SJCRH30 (cell line): ENCODE results near the gene LRRC52. TPM values are rescaled to one million over a fixed set of nuclear protein-coding genes. Genes with fewer than 3 reads are reported as not detected.
"Not testable (repeated sequence)": the region's sequence is repeated elsewhere in the genome, so short reads cannot be mapped to it uniquely, and the experiment has no call there.

Experiments used
- DNase-seq, 2 experiments: peaks; one replicate each; pipeline ENCODE4 v3.0.0-alpha.2; 2015 to 2020
- H3K27ac ChIP-seq: fragments of 250-450 bp; sonication (Bioruptor Pico); 2 replicates; pipeline ENCODE4 v1.5.1; 2020; ENCODE audit warnings: mild to moderate bottlenecking, moderate library complexity
- H3K27me3 ChIP-seq: fragments of 250-450 bp; sonication (Bioruptor Pico); 2 replicates; pipeline ENCODE4 v1.5.1; 2020; ENCODE audit warnings: mild to moderate bottlenecking, moderate library complexity
- H3K36me3 ChIP-seq: fragments of 250-450 bp; sonication (Bioruptor Pico); 2 replicates; pipeline ENCODE4 v1.5.1; 2020; ENCODE audit warnings: mild to moderate bottlenecking, moderate library complexity
- H3K4me1 ChIP-seq: fragments of 250-450 bp; sonication (Bioruptor Pico); 2 replicates; pipeline ENCODE4 v1.5.1; 2020; ENCODE audit warnings: mild to moderate bottlenecking, moderate library complexity
- H3K4me3 ChIP-seq: fragments of 250-450 bp; sonication (Bioruptor Pico); 2 replicates; pipeline ENCODE4 v1.5.1; 2020; ENCODE audit warnings: mild to moderate bottlenecking, moderate library complexity
- H3K9me3 ChIP-seq: fragments of 250-450 bp; sonication (Bioruptor Pico); replicated peaks from 2 replicates; pipeline ENCODE4 v1.5.1; 2020; ENCODE audit warnings: mild to moderate bottlenecking, moderate library complexity
- total RNA-seq: library from RNA; depleted of rRNA; stranded (reverse); fragments of >200 nt; shearing (Covaris generic); gene quantifications from 2 replicates; pipeline ENCODE4 v1.2.3, GENCODE V29; 2014; rRNA removed

The LRRC52 gene
- total RNA-seq, 1 experiment from 2014 or later, result not detected

DNA sequence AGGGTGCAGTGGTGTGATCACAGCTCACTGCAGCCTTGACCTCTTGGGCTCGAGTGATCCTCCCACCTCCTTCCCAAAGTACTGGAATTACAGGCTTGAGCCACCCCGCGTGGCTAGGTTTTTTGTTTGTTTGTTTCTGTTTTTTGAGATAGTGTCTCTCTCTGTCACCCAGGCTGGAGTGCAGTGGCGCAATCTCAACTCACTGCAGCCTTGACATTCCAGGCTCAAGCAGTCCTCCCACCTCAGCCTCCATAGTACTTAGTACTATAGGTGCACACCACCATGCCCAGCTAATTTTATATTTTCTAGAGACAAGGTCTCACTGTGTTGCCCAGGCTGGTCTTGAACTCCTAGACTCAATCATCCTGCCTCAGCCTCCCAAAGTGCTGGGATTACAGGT is 47.6 kb downstream of the LRRC52 start:
- not testable (repeated sequence) for H3K27ac ChIP-seq, H3K4me1 ChIP-seq, H3K4me3 ChIP-seq, H3K27me3 ChIP-seq, H3K36me3 ChIP-seq, H3K9me3 ChIP-seq, DNase-seq

DNA sequence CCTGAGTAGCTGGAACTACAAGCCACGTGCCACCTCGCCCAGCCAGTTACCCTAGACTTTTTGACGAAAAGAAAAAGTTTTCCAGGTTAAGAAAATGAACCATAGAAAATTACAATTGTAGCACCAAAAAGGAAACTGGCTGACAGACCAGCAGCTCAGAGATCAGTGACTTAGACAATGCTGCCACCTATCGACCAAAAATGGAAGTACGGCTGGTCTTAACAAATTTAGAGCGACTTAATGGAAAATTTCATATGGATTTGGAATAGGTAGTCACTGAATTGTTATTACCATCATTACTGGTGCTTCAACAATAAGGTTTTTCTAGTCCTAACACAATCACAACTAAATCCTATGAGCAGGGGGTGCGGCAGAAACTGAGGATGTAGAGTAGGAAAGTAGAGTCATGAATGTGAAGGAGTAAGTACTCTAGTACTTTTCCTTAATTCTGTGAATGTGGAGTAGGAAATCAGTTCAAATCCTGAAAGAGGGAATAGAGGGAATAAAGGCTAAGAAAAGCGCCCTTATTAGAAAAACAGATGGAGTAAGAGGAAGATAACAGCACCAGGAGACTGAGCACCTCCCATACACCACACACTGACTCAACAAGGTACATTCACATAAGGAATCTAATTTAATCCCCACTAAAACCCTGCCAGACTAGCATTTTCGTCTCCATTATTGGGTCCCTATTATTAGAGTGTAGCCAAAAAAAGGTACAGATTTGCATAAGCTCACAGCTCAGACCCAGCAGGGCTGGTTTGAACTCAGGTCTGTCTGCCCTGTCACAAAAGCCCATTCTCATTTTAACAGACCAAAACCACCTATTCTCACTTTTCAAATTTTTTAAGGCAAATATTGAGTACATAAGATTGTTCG is 49.4 kb downstream of the LRRC52 start:
- Histone ChIP-seq H3K36me3 (no peaks in the 10 kb centered on the region), H3K4me1 (peaks cover 11% of the 10 kb centered on the region), H3K27ac (no peak overlapping the region), H3K9me3 (no peaks in the 10 kb centered on the region), H3K4me3 (no peak overlapping the region), H3K27me3 (no peaks in the 10 kb centered on the region)
- DNase-seq, result peak; percentile 50 to 83

DNA sequence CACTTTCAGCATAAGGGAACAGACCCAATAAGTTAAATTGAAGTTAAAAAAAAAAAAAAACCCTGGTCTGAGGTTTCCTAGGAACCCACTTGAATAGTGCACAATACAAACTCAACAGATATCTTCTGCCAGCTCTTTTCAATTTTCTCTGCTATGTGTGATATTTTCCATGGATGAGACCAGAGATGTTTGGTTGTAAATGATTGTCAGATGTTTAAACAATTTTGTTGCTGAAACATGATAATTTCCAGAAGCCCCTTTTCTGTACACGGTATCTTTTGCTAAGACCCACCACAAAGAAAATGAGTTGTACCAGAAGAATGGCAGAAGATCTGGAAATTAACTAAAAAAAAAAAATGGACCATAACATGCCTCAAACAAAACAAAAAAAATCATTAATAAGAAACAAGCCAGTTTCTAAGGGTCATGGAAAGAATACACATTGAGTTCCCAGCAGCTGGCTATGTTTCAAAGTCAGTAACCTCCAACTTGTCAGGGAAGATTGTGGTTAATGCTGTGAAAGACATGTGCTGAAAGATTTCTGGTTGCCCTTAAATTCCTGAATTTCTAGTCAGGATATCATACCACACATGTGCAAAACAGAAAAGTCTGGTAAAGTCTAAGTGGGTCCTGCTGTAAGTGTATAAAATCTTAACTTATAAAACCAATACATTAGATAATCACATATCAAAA is 51.6 kb downstream of the LRRC52 start:
- Histone ChIP-seq H3K9me3 (no peaks in the 10 kb centered on the region), H3K36me3 (no peaks in the 10 kb centered on the region), H3K27ac (no peak overlapping the region), H3K4me3 (no peak overlapping the region), H3K27me3 (no peaks in the 10 kb centered on the region), H3K4me1 (peaks cover 11% of the 10 kb centered on the region)
- peak in 1 of 2 experiments; percentile 50 for DNase-seq

DNA sequence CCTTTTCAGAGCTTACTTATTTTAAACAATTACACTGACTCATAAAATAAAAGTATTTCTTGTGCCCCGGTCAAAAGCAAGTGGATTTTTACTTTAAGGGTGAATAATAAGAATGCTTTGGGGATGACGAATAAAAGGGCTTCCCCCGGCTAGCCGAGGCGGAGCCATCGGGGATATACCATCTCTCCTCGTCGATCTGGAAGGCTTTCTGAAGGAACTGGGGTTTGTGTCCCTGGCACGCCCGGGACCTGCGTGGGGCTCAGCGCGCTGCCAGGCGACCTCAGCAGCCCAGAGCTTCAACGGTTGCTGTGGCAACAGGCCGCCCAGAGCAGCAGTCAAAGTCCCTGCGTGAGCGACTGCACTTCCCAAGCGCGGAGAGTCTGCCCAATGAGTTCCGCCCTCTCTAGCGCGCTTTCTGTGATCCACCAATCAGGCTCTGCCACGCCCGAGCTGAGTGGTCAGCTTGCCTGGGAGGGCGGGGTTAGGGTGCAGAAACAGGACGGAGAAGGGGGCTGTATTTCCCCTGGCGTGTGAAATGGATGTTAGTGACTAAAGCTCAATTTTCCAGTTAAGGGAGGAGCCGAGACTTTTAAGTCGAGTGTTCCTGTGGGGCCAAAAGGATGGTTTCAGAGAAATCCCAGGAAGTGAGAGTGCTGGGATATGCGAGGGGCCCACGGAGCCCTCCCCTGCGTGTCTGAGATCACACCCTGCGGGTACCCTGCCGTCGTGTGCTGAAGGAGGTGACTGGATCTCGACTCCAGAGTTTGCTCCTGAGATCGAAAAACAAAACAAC is 54.3 kb downstream of the LRRC52 start:
- Histone ChIP-seq H3K36me3 (no peaks in the 10 kb centered on the region), H3K9me3 (no peaks in the 10 kb centered on the region), H3K4me1 (peaks cover 11% of the 10 kb centered on the region), H3K27ac (peak overlapping the region; percentile 18), H3K4me3 (peak overlapping the region; percentile 57), H3K27me3 (no peaks in the 10 kb centered on the region)
- peak; percentile 94 to 96 for DNase-seq

DNA sequence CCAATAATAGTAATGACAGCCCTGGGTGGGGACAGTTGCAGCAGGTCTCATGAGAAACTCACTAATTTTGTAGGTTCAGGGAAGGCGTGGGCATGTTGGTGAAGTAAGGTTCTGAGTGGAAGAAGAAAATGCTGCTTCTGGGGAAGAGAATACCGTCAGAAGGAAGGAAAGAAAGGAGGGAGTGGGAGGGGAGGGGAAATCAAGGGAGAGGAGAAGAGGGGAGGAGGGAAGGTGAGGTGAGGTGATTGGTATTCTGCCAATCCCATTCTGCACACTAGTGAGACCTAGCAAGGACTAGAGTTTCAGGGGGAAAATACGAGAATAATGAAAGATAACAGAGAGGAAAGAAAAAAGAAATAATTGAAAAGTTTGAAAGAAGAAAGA is 54.9 kb downstream of the LRRC52 start:
- DNase-seq, result no peak
- no peaks in the 10 kb centered on the region for H3K36me3 ChIP-seq
- H3K9me3 ChIP-seq, result no peaks in the 10 kb centered on the region
- peak overlapping the region; percentile 57 for H3K4me3 ChIP-seq
- H3K4me1 ChIP-seq, result peaks cover 11% of the 10 kb centered on the region
- H3K27me3 ChIP-seq, result no peaks in the 10 kb centered on the region
- peak overlapping the region; percentile 18 for H3K27ac ChIP-seq

DNA sequence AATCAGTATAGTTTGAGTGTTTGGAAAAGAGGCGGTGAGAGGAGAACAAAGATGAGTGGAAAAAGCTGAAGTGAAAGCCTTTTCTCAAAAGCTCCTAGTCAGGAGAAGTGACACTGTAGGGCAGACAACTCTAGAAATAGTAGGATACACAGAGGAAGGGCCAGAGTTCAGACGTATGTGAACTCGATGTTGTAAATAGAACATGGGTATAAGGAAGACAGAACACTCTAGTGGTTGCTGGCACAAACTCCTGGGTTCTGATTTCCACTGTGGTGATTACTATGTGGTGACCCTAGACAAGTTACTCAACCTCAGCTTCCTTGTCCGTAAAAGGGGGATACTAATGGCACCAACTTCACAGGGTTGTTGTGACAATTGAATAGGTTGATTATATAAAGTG is 57.0 kb downstream of the LRRC52 start:
- DNase-seq, result no peak

DNA sequence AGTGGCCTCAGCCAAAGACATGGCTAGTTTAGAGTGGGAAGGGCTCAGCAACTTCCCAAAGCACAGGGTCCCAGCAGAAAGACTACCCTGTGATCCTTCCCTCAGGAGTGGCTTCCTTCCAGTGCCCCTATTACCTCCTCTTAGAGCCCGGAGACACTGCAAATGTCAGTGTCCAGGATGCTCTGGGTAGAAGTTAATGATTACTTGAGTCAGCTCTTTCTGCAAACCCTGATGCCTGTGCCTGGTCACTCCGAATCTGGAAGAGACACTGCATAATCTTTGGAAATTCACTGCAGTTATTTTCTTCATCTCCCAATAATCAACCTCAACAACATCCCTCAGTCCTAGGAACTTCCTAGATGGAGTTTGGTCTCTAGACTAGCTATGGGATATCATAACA is 60.0 kb downstream of the LRRC52 start:
- Histone ChIP-seq H3K36me3 (no peaks in the 10 kb centered on the region), H3K4me3 (no peak overlapping the region), H3K27ac (no peak overlapping the region), H3K9me3 (no peaks in the 10 kb centered on the region), H3K4me1 (no peaks in the 10 kb centered on the region), H3K27me3 (no peaks in the 10 kb centered on the region)
- no peak for DNase-seq

More for the DNA sequence above, 57.0 kb downstream of the LRRC52 start:
- Histone ChIP-seq H3K27me3 (no peaks in the 10 kb centered on the region), H3K4me1 (peaks cover 5% of the 10 kb centered on the region), H3K27ac (no peak overlapping the region), H3K4me3 (no peak overlapping the region), H3K9me3 (no peaks in the 10 kb centered on the region), H3K36me3 (no peaks in the 10 kb centered on the region)

DNA sequence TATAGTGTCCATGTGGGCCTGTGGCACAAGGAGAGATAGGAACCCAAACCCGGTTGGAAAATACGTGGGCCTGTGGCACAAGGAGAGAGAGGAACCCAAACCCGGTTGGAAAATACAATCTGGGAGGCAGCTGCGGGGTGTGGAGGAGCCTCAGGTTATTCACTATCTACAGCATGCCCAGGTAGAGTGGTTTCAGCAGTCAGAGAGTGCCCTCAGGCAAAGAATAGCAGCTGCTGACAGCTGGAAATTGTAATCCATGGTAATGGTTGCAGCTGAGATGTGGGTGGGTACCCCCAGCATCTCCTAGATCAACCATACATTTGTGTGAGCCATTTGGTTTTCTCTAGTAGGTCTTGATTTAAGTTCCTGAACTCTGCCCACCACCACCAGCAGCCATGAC is 61.4 kb downstream of the LRRC52 start:
- H3K9me3 ChIP-seq, result no peaks in the 10 kb centered on the region
- H3K4me3 ChIP-seq, result no peak overlapping the region
- H3K27ac ChIP-seq, result no peak overlapping the region
- no peaks in the 10 kb centered on the region for H3K4me1 ChIP-seq
- DNase-seq, result peak in 1 of 2 experiments; percentile 11
- H3K27me3 ChIP-seq, result no peaks in the 10 kb centered on the region
- no peaks in the 10 kb centered on the region for H3K36me3 ChIP-seq

DNA sequence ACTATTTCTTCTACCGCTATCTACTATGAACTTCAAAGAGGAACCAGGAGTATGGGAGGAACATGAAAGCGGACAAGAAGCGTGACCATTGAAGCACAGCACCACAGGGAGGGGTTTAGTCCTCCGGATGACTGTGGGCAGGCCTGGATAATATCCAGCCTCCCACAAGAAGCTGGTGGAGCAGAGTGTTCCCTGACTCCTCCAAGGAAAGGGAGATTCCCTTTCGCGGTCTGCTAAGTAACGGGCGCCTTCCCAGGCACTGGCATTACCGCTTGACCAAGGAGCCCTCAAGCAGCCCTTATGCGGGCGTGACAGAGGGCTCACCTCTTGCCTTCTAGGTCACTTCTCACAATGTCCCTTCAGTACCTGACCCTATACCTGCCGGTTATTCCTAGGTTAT is 62.9 kb downstream of the LRRC52 start:
- H3K27me3 ChIP-seq, H3K4me3 ChIP-seq, H3K9me3 ChIP-seq, H3K4me1 ChIP-seq, H3K36me3 ChIP-seq, H3K27ac ChIP-seq, DNase-seq: not testable (repeated sequence)

DNA sequence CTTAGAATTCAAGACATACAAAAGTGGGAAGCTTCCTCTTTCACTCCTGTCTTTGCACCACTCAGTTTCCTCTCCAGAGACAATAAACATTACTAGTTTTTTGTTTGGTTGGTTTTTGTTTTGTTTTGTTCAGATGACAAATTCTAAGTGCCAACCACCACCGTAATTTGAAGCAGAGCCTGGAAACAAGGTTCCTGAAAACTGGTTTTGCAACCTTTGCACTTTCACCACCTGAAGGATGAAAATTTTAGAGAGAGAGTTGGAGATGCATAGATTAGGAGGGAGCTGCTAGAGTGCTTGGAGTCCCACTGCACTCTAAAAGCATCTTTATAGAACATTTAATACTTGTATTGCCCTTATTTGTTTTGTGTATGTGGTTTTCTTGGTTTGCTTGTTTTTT is 67.1 kb downstream of the LRRC52 start:
- Histone ChIP-seq H3K4me1 (no peaks in the 10 kb centered on the region), H3K36me3 (no peaks in the 10 kb centered on the region), H3K4me3 (no peak overlapping the region), H3K9me3 (no peaks in the 10 kb centered on the region), H3K27me3 (no peaks in the 10 kb centered on the region), H3K27ac (no peak overlapping the region)
- no peak for DNase-seq

DNA sequence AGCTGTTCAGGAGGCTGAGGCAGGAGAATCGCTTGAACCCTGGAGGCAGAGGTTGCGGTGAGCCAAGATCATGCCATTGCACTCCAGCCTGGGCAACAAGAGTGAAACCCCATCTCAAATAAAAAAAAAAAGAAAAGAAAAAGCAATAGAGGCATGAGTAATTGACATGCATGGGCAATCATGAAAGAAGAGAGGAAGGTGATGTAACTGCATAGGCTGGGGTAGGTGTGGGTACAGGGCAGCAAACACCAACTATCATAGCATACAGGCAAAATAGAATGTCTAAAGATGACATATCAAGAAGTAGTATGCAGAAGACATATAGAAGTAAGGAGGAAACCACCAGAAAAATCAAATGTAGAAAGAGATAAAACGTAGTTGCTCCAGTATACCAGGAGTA is 68.3 kb downstream of the LRRC52 start:
- H3K4me3 ChIP-seq, result no peak overlapping the region
- no peak for DNase-seq
- no peak overlapping the region for H3K27ac ChIP-seq
- no peaks in the 10 kb centered on the region for H3K9me3 ChIP-seq
- no peaks in the 10 kb centered on the region for H3K36me3 ChIP-seq
- no peaks in the 10 kb centered on the region for H3K4me1 ChIP-seq
- H3K27me3 ChIP-seq, result no peaks in the 10 kb centered on the region

Other genes starting within 250 kb of the LRRC52 start
- not detected in 2 replicates for gene LMX1A, start 187.3 kb upstream of the LRRC52 start, total RNA-seq
- gene RXRG, start 98.9 kb upstream of the LRRC52 start, total RNA-seq, result 10.9 and 13.4 TPM in 2 replicates
- 27.8 and 33.1 TPM in 2 replicates for gene MGST3, start 87.2 kb downstream of the LRRC52 start, total RNA-seq
- 34.7 and 37.4 TPM in 2 replicates for gene ALDH9A1, start 154.6 kb downstream of the LRRC52 start, total RNA-seq
- 77.4 and 82.8 TPM in 2 replicates for gene TMCO1, start 224.9 kb downstream of the LRRC52 start, total RNA-seq